ENCODE results near the gene GABRB3. TPM values are rescaled to one million over a fixed set of nuclear protein-coding genes. Genes with fewer than 3 reads are reported as not detected.

The GABRB3 gene
- polyA plus RNA-seq, 1 donor (not counting 4 experiments of a cell fraction or from before 2014, with no cell fraction given), result 0.81 TPM

DNA sequence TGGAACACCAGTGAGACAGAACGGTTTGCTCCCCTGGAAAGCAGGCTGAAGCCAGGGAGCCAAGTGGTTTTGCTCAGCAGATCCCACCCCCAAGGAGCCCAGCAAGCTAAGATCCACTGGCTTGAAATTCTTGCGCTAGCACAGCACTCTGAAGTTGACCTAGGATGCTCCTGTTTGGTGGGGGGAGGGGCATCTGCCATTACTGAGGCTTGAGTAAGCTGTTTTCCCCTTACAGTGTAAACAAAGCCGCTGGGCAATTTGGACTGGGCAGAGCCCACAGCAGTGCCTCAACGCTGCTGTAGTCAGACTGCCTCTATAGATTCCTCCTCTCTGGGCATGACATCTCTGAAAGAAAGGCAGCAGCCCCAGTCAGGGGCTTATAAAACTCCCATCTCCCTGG lies 241.4 kb downstream of the GABRB3 start:
- H3K36me3 ChIP-seq (ENCODE audit: control insufficient read depth in 2 of 2, extremely low read depth in 1 of 2, insufficient read depth in 2 of 2, low read length in 2 of 2), result no peaks in the 10 kb centered on the region
- dilution Hi-C loops (cut with MboI; ENCODE audit: extremely low pct_ligation_motif_present, low sequenced_read_pairs), result no loop called here
- FAIRE-seq (no peak), DNase-seq (ENCODE audit: low read depth, low spot score) (no peak)
- H2AFZ ChIP-seq (ENCODE audit: control insufficient read depth, low read length), result no peak overlapping the region
- no peaks in the 10 kb centered on the region for H3K9me1 ChIP-seq (ENCODE audit: control insufficient read depth, extremely low read depth, insufficient read depth, low read length)
- no peak overlapping the region for H3K4me2 ChIP-seq (ENCODE audit: control insufficient read depth, extremely low read depth, insufficient read depth, low read depth, low read length)
- H3K9ac ChIP-seq (ENCODE audit: control insufficient read depth, extremely low read depth, insufficient read depth, low read length), result no peak overlapping the region
- no peaks in the 10 kb centered on the region for H3K79me2 ChIP-seq (ENCODE audit: control insufficient read depth, insufficient read depth, low read length)
- no peaks in the 10 kb centered on the region for H3K4me1 ChIP-seq (ENCODE audit: control insufficient read depth, extremely low read depth, insufficient read depth, low read length)
- no peak overlapping the region for H3K4me3 ChIP-seq (ENCODE audit: control insufficient read depth in 2 of 3, extremely low read depth in 1 of 3, insufficient read depth in 2 of 3, low read depth in 1 of 3, low read length in 3 of 3)
- H4K20me1 ChIP-seq (ENCODE audit: control insufficient read depth, extremely low read depth, insufficient read depth, low read length), result no peaks in the 10 kb centered on the region
- no peaks in the 10 kb centered on the region for H3K27me3 ChIP-seq (ENCODE audit: control insufficient read depth, extremely low read depth, insufficient read depth, low read length)
- TF ChIP-seq, protein P1, sequence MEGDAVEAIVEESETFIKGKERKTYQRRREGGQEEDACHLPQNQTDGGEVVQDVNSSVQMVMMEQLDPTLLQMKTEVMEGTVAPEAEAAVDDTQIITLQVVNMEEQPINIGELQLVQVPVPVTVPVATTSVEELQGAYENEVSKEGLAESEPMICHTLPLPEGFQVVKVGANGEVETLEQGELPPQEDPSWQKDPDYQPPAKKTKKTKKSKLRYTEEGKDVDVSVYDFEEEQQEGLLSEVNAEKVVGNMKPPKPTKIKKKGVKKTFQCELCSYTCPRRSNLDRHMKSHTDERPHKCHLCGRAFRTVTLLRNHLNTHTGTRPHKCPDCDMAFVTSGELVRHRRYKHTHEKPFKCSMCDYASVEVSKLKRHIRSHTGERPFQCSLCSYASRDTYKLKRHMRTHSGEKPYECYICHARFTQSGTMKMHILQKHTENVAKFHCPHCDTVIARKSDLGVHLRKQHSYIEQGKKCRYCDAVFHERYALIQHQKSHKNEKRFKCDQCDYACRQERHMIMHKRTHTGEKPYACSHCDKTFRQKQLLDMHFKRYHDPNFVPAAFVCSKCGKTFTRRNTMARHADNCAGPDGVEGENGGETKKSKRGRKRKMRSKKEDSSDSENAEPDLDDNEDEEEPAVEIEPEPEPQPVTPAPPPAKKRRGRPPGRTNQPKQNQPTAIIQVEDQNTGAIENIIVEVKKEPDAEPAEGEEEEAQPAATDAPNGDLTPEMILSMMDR (optimal IDR thresholded peaks at IDR 0.05 in 1 of 3, IDR thresholded peaks at IDR 0.05 in 1 of 3, conservative IDR thresholded peaks at IDR 0.05 in 1 of 3; ENCODE audit: extremely low read depth in 1 of 3, insufficient read depth in 2 of 3, low read length in 3 of 3), result no peak
- no peak for TF ChIP-seq EZH2 (IDR thresholded peaks at IDR 0.05; ENCODE audit: low read length)
- peaks cover 3% of the 10 kb centered on the region for H3K9me3 ChIP-seq (ENCODE audit: control insufficient read depth, low read depth, low read length)
- no peak overlapping the region for H3K27ac ChIP-seq (ENCODE audit: control insufficient read depth, insufficient read depth, low read length)

DNA sequence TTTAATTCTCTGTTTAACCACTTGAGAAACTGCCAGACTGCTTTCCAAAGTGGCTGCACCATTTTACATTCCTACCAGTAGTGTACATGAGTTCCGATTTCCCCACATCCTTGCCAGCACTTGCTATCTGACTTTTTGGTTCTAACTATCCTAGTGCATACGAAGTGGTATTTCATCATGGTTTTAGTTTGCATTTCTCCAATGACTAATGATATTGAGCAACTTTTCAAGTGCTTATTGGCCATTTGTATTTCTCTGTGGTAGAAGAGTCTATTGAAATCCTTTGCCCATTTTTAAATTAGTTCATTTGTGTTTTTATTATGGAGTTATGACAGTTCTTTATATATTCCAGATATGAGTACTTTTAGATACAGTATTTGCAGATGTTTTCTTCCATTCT lies 247.8 kb downstream of the GABRB3 start:
- H3K4me3 ChIP-seq (ENCODE audit: control insufficient read depth in 2 of 3, extremely low read depth in 1 of 3, insufficient read depth in 2 of 3, low read depth in 1 of 3, low read length in 3 of 3), result no peak overlapping the region
- dilution Hi-C loops (cut with MboI; ENCODE audit: extremely low pct_ligation_motif_present, low sequenced_read_pairs), result no loop called here

More for the DNA sequence above, 247.8 kb downstream of the GABRB3 start:
- Histone ChIP-seq H3K36me3 (ENCODE audit: control insufficient read depth in 2 of 2, extremely low read depth in 1 of 2, insufficient read depth in 2 of 2, low read length in 2 of 2) (no peaks in the 10 kb centered on the region), H3K27me3 (ENCODE audit: control insufficient read depth, extremely low read depth, insufficient read depth, low read length) (no peaks in the 10 kb centered on the region), H3K9me3 (ENCODE audit: control insufficient read depth, low read depth, low read length) (peaks cover 3% of the 10 kb centered on the region), H3K27ac (ENCODE audit: control insufficient read depth, insufficient read depth, low read length) (no peak overlapping the region), H4K20me1 (ENCODE audit: control insufficient read depth, extremely low read depth, insufficient read depth, low read length) (no peaks in the 10 kb centered on the region), H3K9me1 (ENCODE audit: control insufficient read depth, extremely low read depth, insufficient read depth, low read length) (no peaks in the 10 kb centered on the region), H3K9ac (ENCODE audit: control insufficient read depth, extremely low read depth, insufficient read depth, low read length) (no peak overlapping the region), H2AFZ (ENCODE audit: control insufficient read depth, low read length) (no peak overlapping the region), H3K79me2 (ENCODE audit: control insufficient read depth, insufficient read depth, low read length) (no peaks in the 10 kb centered on the region), H3K4me2 (ENCODE audit: control insufficient read depth, extremely low read depth, insufficient read depth, low read depth, low read length) (no peak overlapping the region), H3K4me1 (ENCODE audit: control insufficient read depth, extremely low read depth, insufficient read depth, low read length) (no peaks in the 10 kb centered on the region)
- FAIRE-seq (no peak), DNase-seq (ENCODE audit: low read depth, low spot score) (no peak)
- TF ChIP-seq, protein P1 (optimal IDR thresholded peaks at IDR 0.05 in 1 of 3, IDR thresholded peaks at IDR 0.05 in 1 of 3, conservative IDR thresholded peaks at IDR 0.05 in 1 of 3; ENCODE audit: extremely low read depth in 1 of 3, insufficient read depth in 2 of 3, low read length in 3 of 3), result no peak
- TF ChIP-seq EZH2 (IDR thresholded peaks at IDR 0.05; ENCODE audit: low read length), result no peak
